ENCODE measurements around the gene NCAM2. TPM values are rescaled to one million over a fixed set of nuclear protein-coding genes. Genes with fewer than 3 reads are reported as not detected.
A peak's percentile ranks its signal among the peaks of the same experiment; 100 is the strongest.
"Not testable (repeated sequence)": the region's sequence is repeated elsewhere in the genome, so short reads cannot be mapped to it uniquely, and the experiment has no call there.

Gene NCAM2
- total and polyA plus RNA-seq, 7 donors: 0.14 to 2.4 (median 0.62) TPM

DNA sequence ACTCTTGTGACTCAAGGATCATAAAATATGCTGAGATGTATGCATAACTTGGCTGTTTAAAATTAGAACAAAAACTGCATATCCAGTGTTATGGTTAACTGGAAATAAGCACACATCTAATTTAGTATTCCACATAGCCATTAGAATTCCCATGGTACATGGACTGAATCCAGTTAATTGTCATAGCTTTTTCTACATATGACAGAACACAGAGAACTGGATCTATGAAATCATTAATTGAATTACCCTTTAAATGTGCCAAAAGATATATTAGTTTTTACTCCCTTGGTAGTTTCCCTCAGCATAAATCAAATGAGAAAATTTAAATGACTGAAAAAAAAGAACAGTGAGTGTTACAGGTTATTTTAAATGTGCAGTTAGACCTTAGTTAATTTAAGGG is 395.9 kb downstream of the NCAM2 start:
- H3K9me3 ChIP-seq: no peaks in the 10 kb centered on the region

GRCh38 chr21:21396424-21396823 is 398.2 kb downstream of the NCAM2 start:
- TF ChIP-seq, protein P1, sequence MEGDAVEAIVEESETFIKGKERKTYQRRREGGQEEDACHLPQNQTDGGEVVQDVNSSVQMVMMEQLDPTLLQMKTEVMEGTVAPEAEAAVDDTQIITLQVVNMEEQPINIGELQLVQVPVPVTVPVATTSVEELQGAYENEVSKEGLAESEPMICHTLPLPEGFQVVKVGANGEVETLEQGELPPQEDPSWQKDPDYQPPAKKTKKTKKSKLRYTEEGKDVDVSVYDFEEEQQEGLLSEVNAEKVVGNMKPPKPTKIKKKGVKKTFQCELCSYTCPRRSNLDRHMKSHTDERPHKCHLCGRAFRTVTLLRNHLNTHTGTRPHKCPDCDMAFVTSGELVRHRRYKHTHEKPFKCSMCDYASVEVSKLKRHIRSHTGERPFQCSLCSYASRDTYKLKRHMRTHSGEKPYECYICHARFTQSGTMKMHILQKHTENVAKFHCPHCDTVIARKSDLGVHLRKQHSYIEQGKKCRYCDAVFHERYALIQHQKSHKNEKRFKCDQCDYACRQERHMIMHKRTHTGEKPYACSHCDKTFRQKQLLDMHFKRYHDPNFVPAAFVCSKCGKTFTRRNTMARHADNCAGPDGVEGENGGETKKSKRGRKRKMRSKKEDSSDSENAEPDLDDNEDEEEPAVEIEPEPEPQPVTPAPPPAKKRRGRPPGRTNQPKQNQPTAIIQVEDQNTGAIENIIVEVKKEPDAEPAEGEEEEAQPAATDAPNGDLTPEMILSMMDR (IDR thresholded peaks at IDR 0.05): no peak
- H3K4me1 ChIP-seq: no peaks in the 10 kb centered on the region
- H3K27ac ChIP-seq: no peak overlapping the region
- no peak for ATAC-seq
- DNase-seq: peak in 1 of 2 donors; percentile 32
- intact Hi-C loops (cut with DNase I): no loop called here
- H3K9me3 ChIP-seq: peaks cover under 1% of the 10 kb centered on the region
- no peaks in the 10 kb centered on the region for H3K27me3 ChIP-seq (ENCODE audit: insufficient read depth in 3 of 3, low read length in 2 of 3)
- no peak overlapping the region for H3K4me3 ChIP-seq
- WGBS, 3 donors: 79 to 83% (median 82%) methylated on average over 4 of the region's 4 CpGs
- H3K36me3 ChIP-seq (ENCODE audit: insufficient read depth in 1 of 2, low read depth in 1 of 2): no peaks in the 10 kb centered on the region

More for the DNA sequence above, 395.9 kb downstream of the NCAM2 start:
- Histone ChIP-seq H3K4me1 (no peaks in the 10 kb centered on the region), H3K27ac (no peak overlapping the region), H3K27me3 (ENCODE audit: insufficient read depth in 3 of 3, low read length in 2 of 3) (no peaks in the 10 kb centered on the region), H3K4me3 (no peak overlapping the region), H3K36me3 (ENCODE audit: insufficient read depth in 1 of 2, low read depth in 1 of 2) (no peaks in the 10 kb centered on the region)
- no peak for ATAC-seq
- intact Hi-C loops (cut with DNase I): no loop called here
- DNase-seq: no peak
- TF ChIP-seq, protein P1 (IDR thresholded peaks at IDR 0.05): no peak

- Histone ChIP-seq H3K4me1 (no peaks in the 10 kb centered on the region), H3K36me3 (ENCODE audit: insufficient read depth in 1 of 2, low read depth in 1 of 2) (no peaks in the 10 kb centered on the region), H3K9me3 (peaks cover 10% of the 10 kb centered on the region), H3K27me3 (ENCODE audit: insufficient read depth in 3 of 3, low read length in 2 of 3) (no peaks in the 10 kb centered on the region), H3K27ac (no peak overlapping the region), H3K4me3 (no peak overlapping the region)
- WGBS, 3 donors: 96 to 99% (median 97%) methylated on average over 7 of the region's 7 CpGs
- ATAC-seq (no peak), DNase-seq (no peak)
- intact Hi-C loops (cut with DNase I): no loop called here
- TF ChIP-seq, protein P1 (IDR thresholded peaks at IDR 0.05): no peak
Observed at GRCh38 chr21:21397464-21397863, 399.3 kb downstream of the NCAM2 start.

- no peaks in the 10 kb centered on the region for H3K27me3 ChIP-seq (ENCODE audit: insufficient read depth in 3 of 3, low read length in 2 of 3)
- intact Hi-C loops (cut with DNase I): no loop called here
- no peaks in the 10 kb centered on the region for H3K4me1 ChIP-seq
- ATAC-seq (no peak), DNase-seq (no peak)
- no peak overlapping the region for H3K27ac ChIP-seq
- peaks cover 10% of the 10 kb centered on the region for H3K9me3 ChIP-seq
- TF ChIP-seq, protein P1 (IDR thresholded peaks at IDR 0.05): no peak
- no peak overlapping the region for H3K4me3 ChIP-seq
- no peaks in the 10 kb centered on the region for H3K36me3 ChIP-seq (ENCODE audit: insufficient read depth in 1 of 2, low read depth in 1 of 2)
Observed at GRCh38 chr21:21401444-21401843, 403.2 kb downstream of the NCAM2 start.

DNA sequence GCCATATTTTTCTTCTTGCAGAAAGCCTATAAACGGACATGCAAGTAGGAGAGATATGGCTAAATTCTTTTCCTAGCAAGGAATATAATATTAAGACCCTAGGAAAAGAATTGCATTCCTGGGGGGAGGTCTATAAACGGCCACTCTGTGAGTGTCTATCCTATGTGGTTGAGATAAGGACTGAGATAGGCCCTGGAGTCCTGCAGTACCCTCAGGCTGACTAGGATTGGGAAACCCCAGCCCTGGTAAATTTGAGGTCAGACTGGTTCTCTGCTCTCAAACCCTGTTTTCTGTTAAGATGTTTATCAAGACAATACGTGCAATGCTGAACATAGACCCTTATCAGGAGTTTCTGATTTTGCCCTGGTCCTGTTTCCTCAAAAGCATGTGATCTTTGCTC is 404.0 kb downstream of the NCAM2 start:
- DNase-seq; H3K27me3 ChIP-seq (ENCODE audit: insufficient read depth in 3 of 3, low read length in 2 of 3); intact Hi-C loops (cut with DNase I); ATAC-seq; H3K4me3 ChIP-seq; H3K4me1 ChIP-seq; H3K27ac ChIP-seq; H3K36me3 ChIP-seq (ENCODE audit: insufficient read depth in 1 of 2, low read depth in 1 of 2): not testable (repeated sequence)
- peaks cover 10% of the 10 kb centered on the region for H3K9me3 ChIP-seq
- WGBS, 3 donors: 78 to 86% (median 78%) methylated on average over 3 of the region's 3 CpGs

GRCh38 chr21:21404261-21404660 is 406.1 kb downstream of the NCAM2 start:
- 66 to 75% (median 67%) methylated on average over 5 of the region's 5 CpGs for WGBS, 3 donors
- intact Hi-C loops (cut with DNase I); ATAC-seq; DNase-seq; H3K4me1 ChIP-seq; H3K27me3 ChIP-seq (ENCODE audit: insufficient read depth in 3 of 3, low read length in 2 of 3); H3K36me3 ChIP-seq (ENCODE audit: insufficient read depth in 1 of 2, low read depth in 1 of 2); H3K27ac ChIP-seq; H3K4me3 ChIP-seq: not testable (repeated sequence)
- peaks cover 10% of the 10 kb centered on the region for H3K9me3 ChIP-seq
